ENCODE data around the gene DCAF10. TPM values are rescaled to one million over a fixed set of nuclear protein-coding genes. Genes with fewer than 3 reads are reported as not detected.
A peak's percentile ranks its signal among the peaks of the same experiment; 100 is the strongest.

DCAF10 gene
- total and polyA plus RNA-seq, 2 of the 13 experiments (the other 11 are each of a cell fraction or from before 2014, with no cell fraction given): 9.2 to 20.3 TPM

DNA sequence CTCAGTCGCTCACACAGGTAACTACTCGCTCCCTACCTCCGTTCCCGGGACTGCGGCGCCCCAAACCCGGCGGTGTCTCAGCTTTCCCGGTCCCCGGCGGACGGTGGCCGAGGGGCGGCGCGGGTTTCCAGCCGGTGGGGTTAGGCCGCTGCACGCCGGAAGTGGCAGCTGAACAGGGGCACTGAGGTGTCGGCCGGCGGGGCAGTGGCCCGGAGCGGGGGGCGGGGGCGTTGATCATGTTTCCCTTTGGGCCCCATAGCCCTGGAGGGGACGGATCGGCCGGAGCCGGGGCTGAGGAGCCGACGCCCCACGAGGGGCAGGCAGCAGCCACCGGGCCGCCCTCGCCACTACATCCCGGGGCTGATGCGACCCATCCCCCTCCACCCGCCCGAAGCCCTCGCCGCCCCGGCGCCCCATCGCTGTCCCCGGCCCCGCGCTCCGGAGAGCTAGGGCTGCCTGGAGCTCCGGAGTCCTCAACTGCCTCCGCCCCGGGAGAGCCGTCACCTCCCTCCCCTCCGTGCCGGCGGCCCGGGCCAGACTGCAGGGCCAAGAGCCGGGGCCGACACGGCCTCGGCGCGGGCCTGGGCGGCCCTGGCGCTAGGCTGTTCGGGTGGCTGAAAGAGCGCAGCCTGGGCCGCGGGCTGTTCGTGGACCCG is at the start of gene DCAF10 (continued):
- TF ChIP-seq, protein P1, sequence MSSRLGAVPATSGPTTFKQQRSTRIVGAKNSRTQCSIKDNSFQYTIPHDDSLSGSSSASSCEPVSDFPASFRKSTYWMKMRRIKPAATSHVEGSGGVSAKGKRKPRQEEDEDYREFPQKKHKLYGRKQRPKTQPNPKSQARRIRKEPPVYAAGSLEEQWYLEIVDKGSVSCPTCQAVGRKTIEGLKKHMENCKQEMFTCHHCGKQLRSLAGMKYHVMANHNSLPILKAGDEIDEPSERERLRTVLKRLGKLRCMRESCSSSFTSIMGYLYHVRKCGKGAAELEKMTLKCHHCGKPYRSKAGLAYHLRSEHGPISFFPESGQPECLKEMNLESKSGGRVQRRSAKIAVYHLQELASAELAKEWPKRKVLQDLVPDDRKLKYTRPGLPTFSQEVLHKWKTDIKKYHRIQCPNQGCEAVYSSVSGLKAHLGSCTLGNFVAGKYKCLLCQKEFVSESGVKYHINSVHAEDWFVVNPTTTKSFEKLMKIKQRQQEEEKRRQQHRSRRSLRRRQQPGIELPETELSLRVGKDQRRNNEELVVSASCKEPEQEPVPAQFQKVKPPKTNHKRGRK (CRISPR knock-in tag; IDR thresholded peaks at IDR 0.05): peak; percentile 90
- peak; percentile 91 for TF ChIP-seq SIN3B (IDR thresholded peaks at IDR 0.05; ENCODE audit: low read length)
- peak; percentile 38; the same call in 1 of the 2 replicates for TF ChIP-seq NFYB (CRISPR knock-in tag; IDR thresholded peaks at IDR 0.05)
- TF ChIP-seq ZNF773 (CRISPR knock-in tag; IDR thresholded peaks at IDR 0.05; ENCODE audit: borderline replicate concordance): no peak; the same call in 1 of the 2 replicates
- peak; percentile 78 for TF ChIP-seq AGO2 (optimal IDR thresholded peaks at IDR 0.05; ENCODE audit: low read depth, low read length)
- peak; percentile 91; the same call in 1 of the 2 replicates for TF ChIP-seq KLF13 (CRISPR knock-in tag; IDR thresholded peaks at IDR 0.05)
- TF ChIP-seq FOXK1 (CRISPR knock-in tag; IDR thresholded peaks at IDR 0.05; ENCODE audit: borderline replicate concordance, low read depth): peak; percentile 95
- no peak for TF ChIP-seq ZFAT (CRISPR knock-in tag; conservative IDR thresholded peaks at IDR 0.05)
- TF ChIP-seq ZNF496 (CRISPR knock-in tag; IDR thresholded peaks at IDR 0.05; ENCODE audit: insufficient replicate concordance): no peak
- TF ChIP-seq, protein P2, sequence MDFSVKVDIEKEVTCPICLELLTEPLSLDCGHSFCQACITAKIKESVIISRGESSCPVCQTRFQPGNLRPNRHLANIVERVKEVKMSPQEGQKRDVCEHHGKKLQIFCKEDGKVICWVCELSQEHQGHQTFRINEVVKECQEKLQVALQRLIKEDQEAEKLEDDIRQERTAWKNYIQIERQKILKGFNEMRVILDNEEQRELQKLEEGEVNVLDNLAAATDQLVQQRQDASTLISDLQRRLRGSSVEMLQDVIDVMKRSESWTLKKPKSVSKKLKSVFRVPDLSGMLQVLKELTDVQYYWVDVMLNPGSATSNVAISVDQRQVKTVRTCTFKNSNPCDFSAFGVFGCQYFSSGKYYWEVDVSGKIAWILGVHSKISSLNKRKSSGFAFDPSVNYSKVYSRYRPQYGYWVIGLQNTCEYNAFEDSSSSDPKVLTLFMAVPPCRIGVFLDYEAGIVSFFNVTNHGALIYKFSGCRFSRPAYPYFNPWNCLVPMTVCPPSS (IDR thresholded peaks at IDR 0.05): no peak
- TF ChIP-seq PLRG1 (conservative IDR thresholded peaks at IDR 0.05): no peak
- TF ChIP-seq ZMYM3 (CRISPR knock-in tag; IDR thresholded peaks at IDR 0.05): peak; percentile 95
- peak; percentile 56; the same call in 1 of the 2 replicates for TF ChIP-seq ZZZ3 (CRISPR knock-in tag; IDR thresholded peaks at IDR 0.05; ENCODE audit: borderline replicate concordance)
- peak; percentile 79; the same call in 1 of the 2 replicates for TF ChIP-seq ZNF552 (CRISPR knock-in tag; IDR thresholded peaks at IDR 0.05; ENCODE audit: borderline replicate concordance)
- TF ChIP-seq BRCA1 (CRISPR knock-in tag; IDR thresholded peaks at IDR 0.05): no peak
- TF ChIP-seq ZNF619 (CRISPR knock-in tag; IDR thresholded peaks at IDR 0.05): peak; percentile 87
- peak; percentile 98 for TF ChIP-seq XRCC5 (optimal IDR thresholded peaks at IDR 0.05; ENCODE audit: low read length)
- TF ChIP-seq, protein P3, sequence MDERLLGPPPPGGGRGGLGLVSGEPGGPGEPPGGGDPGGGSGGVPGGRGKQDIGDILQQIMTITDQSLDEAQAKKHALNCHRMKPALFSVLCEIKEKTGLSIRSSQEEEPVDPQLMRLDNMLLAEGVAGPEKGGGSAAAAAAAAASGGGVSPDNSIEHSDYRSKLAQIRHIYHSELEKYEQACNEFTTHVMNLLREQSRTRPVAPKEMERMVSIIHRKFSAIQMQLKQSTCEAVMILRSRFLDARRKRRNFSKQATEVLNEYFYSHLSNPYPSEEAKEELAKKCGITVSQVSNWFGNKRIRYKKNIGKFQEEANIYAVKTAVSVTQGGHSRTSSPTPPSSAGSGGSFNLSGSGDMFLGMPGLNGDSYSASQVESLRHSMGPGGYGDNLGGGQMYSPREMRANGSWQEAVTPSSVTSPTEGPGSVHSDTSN (CRISPR knock-in tag; IDR thresholded peaks at IDR 0.05): no peak
- TF ChIP-seq, protein P4, sequence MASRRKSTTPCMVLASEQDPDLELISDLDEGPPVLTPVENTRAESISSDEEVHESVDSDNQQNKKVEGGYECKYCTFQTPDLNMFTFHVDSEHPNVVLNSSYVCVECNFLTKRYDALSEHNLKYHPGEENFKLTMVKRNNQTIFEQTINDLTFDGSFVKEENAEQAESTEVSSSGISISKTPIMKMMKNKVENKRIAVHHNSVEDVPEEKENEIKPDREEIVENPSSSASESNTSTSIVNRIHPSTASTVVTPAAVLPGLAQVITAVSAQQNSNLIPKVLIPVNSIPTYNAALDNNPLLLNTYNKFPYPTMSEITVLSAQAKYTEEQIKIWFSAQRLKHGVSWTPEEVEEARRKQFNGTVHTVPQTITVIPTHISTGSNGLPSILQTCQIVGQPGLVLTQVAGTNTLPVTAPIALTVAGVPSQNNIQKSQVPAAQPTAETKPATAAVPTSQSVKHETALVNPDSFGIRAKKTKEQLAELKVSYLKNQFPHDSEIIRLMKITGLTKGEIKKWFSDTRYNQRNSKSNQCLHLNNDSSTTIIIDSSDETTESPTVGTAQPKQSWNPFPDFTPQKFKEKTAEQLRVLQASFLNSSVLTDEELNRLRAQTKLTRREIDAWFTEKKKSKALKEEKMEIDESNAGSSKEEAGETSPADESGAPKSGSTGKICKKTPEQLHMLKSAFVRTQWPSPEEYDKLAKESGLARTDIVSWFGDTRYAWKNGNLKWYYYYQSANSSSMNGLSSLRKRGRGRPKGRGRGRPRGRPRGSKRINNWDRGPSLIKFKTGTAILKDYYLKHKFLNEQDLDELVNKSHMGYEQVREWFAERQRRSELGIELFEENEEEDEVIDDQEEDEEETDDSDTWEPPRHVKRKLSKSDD (CRISPR knock-in tag; IDR thresholded peaks at IDR 0.05; ENCODE audit: low read depth): peak; percentile 89
- TF ChIP-seq, protein P5, sequence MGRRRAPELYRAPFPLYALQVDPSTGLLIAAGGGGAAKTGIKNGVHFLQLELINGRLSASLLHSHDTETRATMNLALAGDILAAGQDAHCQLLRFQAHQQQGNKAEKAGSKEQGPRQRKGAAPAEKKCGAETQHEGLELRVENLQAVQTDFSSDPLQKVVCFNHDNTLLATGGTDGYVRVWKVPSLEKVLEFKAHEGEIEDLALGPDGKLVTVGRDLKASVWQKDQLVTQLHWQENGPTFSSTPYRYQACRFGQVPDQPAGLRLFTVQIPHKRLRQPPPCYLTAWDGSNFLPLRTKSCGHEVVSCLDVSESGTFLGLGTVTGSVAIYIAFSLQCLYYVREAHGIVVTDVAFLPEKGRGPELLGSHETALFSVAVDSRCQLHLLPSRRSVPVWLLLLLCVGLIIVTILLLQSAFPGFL (CRISPR knock-in tag; IDR thresholded peaks at IDR 0.05): 0 out of 2 replicates have a peak, but pooled peaks have one; percentile 6
- TF ChIP-seq, protein P6, sequence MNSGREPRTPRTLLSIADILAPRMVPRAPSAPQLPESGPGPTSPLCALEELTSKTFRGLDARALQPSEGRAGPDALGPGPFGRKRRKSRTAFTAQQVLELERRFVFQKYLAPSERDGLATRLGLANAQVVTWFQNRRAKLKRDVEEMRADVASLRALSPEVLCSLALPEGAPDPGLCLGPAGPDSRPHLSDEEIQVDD (CRISPR knock-in tag; IDR thresholded peaks at IDR 0.05; ENCODE audit: borderline replicate concordance): peak; percentile 49; the same call in 1 of the 2 replicates
- TF ChIP-seq ZNF383 (CRISPR knock-in tag; IDR thresholded peaks at IDR 0.05; ENCODE audit: borderline replicate concordance): no peak

Data from HepG2 (cell line).